NB4 (cell line): ENCODE data around the gene FFAR1.

ENCODE experiments used
- DNase-seq: peaks from one replicate; pipeline ENCODE4 v3.0.0; 2010; ENCODE audit warnings: low read depth
- H3K4me3 ChIP-seq: one replicate; pipeline ENCODE4 v1.5.1; 2011; ENCODE audit warnings: mild to moderate bottlenecking, low read depth, low read length, moderate library complexity
- CTCF ChIP-seq: IDR thresholded peaks from one replicate; pipeline ENCODE4 v1.5.1; 2012; ENCODE audit warnings: low read depth, low read length
- MAX ChIP-seq: IDR thresholded peaks from 2 replicates; pipeline ENCODE4 v1.6.1; 2011; ENCODE audit warnings: low read depth, low read length
- MYC ChIP-seq: IDR thresholded peaks from 2 replicates; pipeline ENCODE4 v1.6.1; 2011; ENCODE audit warnings: low read depth, low read length
- POLR2A ChIP-seq: IDR thresholded peaks from 2 replicates; pipeline ENCODE4 v1.6.1; 2011; ENCODE audit warnings: mild to moderate bottlenecking; ENCODE audit not compliant: insufficient read length; ENCODE audit errors: extremely low read depth

FFAR1 gene

GRCh38 chr19:35311901-35312665, 35.6 kb upstream of the FFAR1 start:
- no peak overlapping the region for H3K4me3 ChIP-seq
- no peak for DNase-seq
- TF ChIP-seq CTCF: no peak
- TF ChIP-seq MYC: no peak
- no peak for TF ChIP-seq POLR2A
- no peak for TF ChIP-seq MAX

DNA sequence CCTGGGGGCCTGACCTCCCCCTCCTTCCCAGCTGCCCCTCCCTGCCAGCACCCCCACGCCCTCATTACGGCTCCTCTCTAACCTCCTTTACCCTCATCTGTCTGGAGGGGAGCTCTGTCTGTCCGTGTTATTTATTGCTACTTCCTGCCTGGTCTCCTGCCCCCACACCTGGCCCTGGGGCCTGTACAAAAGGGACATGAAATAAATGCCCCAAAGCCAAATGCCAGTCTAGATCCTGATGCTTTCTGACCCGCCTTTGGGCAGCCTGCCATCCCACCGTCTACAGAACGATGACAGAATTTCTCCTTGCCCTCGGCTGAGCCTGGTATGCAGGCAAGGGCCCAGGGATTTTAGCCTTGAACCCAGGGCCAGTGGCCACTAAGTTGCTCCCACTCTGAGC, 34.1 kb upstream of the FFAR1 start:
- DNase-seq: no peak
- no peak overlapping the region for H3K4me3 ChIP-seq
- TF ChIP-seq POLR2A (no peak), CTCF (no peak), MAX (no peak), MYC (no peak)

GRCh38 chr19:35314031-35314430, 33.7 kb upstream of the FFAR1 start:
- DNase-seq: no peak
- H3K4me3 ChIP-seq: no peak overlapping the region
- TF ChIP-seq CTCF: no peak
- no peak for TF ChIP-seq MAX
- TF ChIP-seq POLR2A: no peak
- TF ChIP-seq MYC: no peak

- H3K4me3 ChIP-seq: no peak overlapping the region
- DNase-seq: no peak
- no peak for TF ChIP-seq MAX
- TF ChIP-seq POLR2A: no peak
- TF ChIP-seq MYC: no peak
- no peak for TF ChIP-seq CTCF
Observed at GRCh38 chr19:35314858-35315470, 32.7 kb upstream of the FFAR1 start.

- no peak overlapping the region for H3K4me3 ChIP-seq
- TF ChIP-seq POLR2A (no peak), MYC (no peak), CTCF (no peak), MAX (no peak)
- no peak for DNase-seq
Observed at GRCh38 chr19:35315883-35316282, 31.8 kb upstream of the FFAR1 start.
